ENCODE results near the gene CAPRIN1. TPM values are rescaled to one million over a fixed set of nuclear protein-coding genes. Genes with fewer than 3 reads are reported as not detected.
"Not testable (repeated sequence)": the region's sequence is repeated elsewhere in the genome, so short reads cannot be mapped to it uniquely, and the experiment has no call there.

Gene CAPRIN1
- total and polyA plus RNA-seq, 5 donors = 54.5 to 123 (median 112) TPM

DNA sequence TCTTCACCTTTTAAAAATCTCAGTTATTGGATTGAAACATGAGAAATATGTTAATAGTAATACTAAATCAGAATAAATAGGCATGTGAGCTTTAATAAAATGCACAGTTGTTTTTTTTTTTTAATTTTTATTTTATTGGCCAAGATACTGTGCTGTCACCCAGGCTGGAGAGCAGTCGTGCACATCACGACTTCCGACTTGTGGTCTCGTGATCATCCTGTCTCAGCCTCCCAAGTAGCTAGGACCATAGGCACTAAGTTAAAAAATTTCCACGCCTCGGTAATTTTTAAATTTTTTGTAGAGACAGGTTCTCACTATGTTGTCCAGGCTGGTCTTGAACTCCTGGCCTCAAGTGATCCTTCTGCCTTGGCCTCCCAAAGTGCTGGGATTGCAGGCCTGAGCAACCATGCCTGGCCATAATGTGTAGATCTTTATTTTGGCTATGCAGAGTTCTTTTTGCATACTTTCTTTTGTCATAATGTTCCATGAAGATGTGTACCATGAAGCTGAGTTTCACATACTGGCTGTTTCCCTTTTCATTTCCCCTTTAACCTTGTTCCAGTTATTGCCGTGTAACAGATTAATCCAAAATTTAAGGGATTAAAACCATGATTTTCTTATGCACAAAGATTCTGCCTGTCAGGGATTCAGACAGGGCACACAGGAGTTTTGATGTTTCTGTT is 16.0 kb downstream of the CAPRIN1 start:
- ATAC-seq (no peak), DNase-seq (no peak)
- H3K4me1 ChIP-seq (ENCODE audit: control insufficient read depth, insufficient read depth, low read length) = peaks cover 7% of the 10 kb centered on the region
- WGBS = 86% methylated on average over 7 of the region's 7 CpGs
- H3K9me3 ChIP-seq (ENCODE audit: control insufficient read depth, low read length) = no peaks in the 10 kb centered on the region
- intact Hi-C loops (cut with DNase I) = no loop called here
- no peak overlapping the region for H3K4me3 ChIP-seq (ENCODE audit: low read length)
- H3K27ac ChIP-seq (ENCODE audit: low read length) = peak overlapping the region; percentile 57
- H3K27me3 ChIP-seq (ENCODE audit: control insufficient read depth, insufficient read depth) = no peaks in the 10 kb centered on the region

DNA sequence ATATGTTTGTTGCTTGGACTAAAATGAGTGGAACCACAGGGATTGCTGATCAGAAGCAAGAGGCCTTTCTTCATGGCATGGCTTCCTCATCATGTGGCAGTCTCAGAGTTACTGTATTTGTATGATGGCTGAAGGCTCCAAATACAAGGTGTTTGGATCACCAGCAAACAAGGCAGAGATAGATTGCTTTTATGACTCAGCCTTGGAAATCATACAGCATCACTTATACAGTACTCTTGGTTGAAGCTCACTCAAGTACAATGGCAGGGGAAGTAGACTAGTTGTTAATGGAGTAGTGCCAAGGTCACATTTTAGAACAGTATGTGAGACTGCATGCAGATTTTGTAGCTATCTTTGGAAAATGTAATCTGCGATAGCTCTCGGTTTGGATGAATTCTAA is 16.6 kb downstream of the CAPRIN1 start:
- no peaks in the 10 kb centered on the region for H3K27me3 ChIP-seq (ENCODE audit: control insufficient read depth, insufficient read depth)
- DNase-seq (no peak), ATAC-seq (peak; percentile 89 to 90)
- 18% methylated on average over 2 of the region's 2 CpGs for WGBS
- peaks cover 7% of the 10 kb centered on the region for H3K4me1 ChIP-seq (ENCODE audit: control insufficient read depth, insufficient read depth, low read length)
- no peak overlapping the region for H3K4me3 ChIP-seq (ENCODE audit: low read length)
- H3K27ac ChIP-seq (ENCODE audit: low read length) = peak overlapping the region; percentile 57
- no peaks in the 10 kb centered on the region for H3K9me3 ChIP-seq (ENCODE audit: control insufficient read depth, low read length)
- intact Hi-C loops (cut with DNase I) = no loop called here

DNA sequence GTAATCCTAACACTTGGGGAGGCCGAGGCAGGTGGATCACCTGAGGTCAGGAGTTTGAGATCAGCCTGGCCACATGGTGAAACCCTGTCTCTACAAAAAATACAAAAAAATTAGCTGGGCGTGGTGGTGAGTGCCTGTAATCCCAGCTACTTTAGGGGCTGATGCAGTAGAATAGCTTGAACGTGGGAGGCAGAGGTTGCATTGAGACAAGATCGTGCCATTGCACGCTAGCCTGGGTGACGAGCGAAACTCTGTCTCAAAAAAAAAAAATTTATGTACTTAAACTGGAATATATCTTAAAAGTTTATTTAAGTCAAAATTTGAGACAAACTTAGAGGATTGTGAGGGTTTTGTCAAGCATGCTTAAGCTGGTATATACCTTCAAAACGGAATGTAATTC is 19.8 kb downstream of the CAPRIN1 start:
- H3K9me3 ChIP-seq (ENCODE audit: control insufficient read depth, low read length); ATAC-seq; H3K27me3 ChIP-seq (ENCODE audit: control insufficient read depth, insufficient read depth); H3K27ac ChIP-seq (ENCODE audit: low read length); DNase-seq; H3K4me3 ChIP-seq (ENCODE audit: low read length); intact Hi-C loops (cut with DNase I); H3K4me1 ChIP-seq (ENCODE audit: control insufficient read depth, insufficient read depth, low read length): not testable (repeated sequence)
- 84% methylated on average over 8 of the region's 8 CpGs for WGBS

- peaks cover 7% of the 10 kb centered on the region for H3K4me1 ChIP-seq (ENCODE audit: control insufficient read depth, insufficient read depth, low read length)
These were observed 20.5 kb downstream of the CAPRIN1 start for GRCh38 chr11:34072041-34072440.

GRCh38 chr11:34072832-34073231 is 21.3 kb downstream of the CAPRIN1 start:
- 69% methylated on average over 2 of the region's 2 CpGs for WGBS
- H3K27ac ChIP-seq (ENCODE audit: low read length) = no peak overlapping the region
- ATAC-seq (no peak), DNase-seq (no peak)
- H3K27me3 ChIP-seq (ENCODE audit: control insufficient read depth, insufficient read depth) = no peaks in the 10 kb centered on the region
- no peaks in the 10 kb centered on the region for H3K9me3 ChIP-seq (ENCODE audit: control insufficient read depth, low read length)
- H3K4me1 ChIP-seq (ENCODE audit: control insufficient read depth, insufficient read depth, low read length) = peaks cover 4% of the 10 kb centered on the region
- no peak overlapping the region for H3K4me3 ChIP-seq (ENCODE audit: low read length)
- intact Hi-C loops (cut with DNase I) = no loop called here

More at GRCh38 chr11:34072041-34072440, 20.5 kb downstream of the CAPRIN1 start:
- H3K9me3 ChIP-seq (ENCODE audit: control insufficient read depth, low read length) = no peaks in the 10 kb centered on the region
- 70% methylated on average over 3 of the region's 3 CpGs for WGBS
- intact Hi-C loops (cut with DNase I) = no loop called here
- H3K27me3 ChIP-seq (ENCODE audit: control insufficient read depth, insufficient read depth) = no peaks in the 10 kb centered on the region
- DNase-seq (no peak), ATAC-seq (no peak)
- H3K4me3 ChIP-seq (ENCODE audit: low read length) = no peak overlapping the region
- no peak overlapping the region for H3K27ac ChIP-seq (ENCODE audit: low read length)

DNA sequence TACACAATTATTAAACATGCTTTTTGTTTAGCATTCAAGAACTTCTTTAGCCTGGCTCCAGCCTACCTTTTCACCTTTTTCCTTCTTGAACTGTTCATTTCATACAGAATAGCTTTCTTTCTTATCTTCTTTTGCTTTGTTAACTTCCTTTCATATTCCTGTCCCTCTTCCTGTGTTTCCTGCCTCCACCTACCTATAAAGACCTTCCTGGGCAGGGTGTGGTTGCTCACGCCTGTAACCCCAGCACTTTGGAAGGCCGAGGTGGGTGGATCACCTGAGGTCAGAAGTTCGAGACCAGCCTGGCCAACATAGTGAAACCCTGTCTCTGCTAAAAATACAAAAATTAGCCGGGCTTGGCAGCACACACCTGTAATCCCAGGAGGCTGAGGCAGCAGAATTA is 22.9 kb downstream of the CAPRIN1 start:
- no peak overlapping the region for H3K27ac ChIP-seq (ENCODE audit: low read length)
- intact Hi-C loops (cut with DNase I) = no loop called here
- H3K9me3 ChIP-seq (ENCODE audit: control insufficient read depth, low read length) = no peaks in the 10 kb centered on the region
- WGBS = 70% methylated on average over 4 of the region's 4 CpGs
- no peak for ATAC-seq
- DNase-seq = no peak
- H3K4me1 ChIP-seq (ENCODE audit: control insufficient read depth, insufficient read depth, low read length) = peaks cover 2% of the 10 kb centered on the region
- H3K4me3 ChIP-seq (ENCODE audit: low read length) = no peak overlapping the region
- H3K27me3 ChIP-seq (ENCODE audit: control insufficient read depth, insufficient read depth) = no peaks in the 10 kb centered on the region

DNA sequence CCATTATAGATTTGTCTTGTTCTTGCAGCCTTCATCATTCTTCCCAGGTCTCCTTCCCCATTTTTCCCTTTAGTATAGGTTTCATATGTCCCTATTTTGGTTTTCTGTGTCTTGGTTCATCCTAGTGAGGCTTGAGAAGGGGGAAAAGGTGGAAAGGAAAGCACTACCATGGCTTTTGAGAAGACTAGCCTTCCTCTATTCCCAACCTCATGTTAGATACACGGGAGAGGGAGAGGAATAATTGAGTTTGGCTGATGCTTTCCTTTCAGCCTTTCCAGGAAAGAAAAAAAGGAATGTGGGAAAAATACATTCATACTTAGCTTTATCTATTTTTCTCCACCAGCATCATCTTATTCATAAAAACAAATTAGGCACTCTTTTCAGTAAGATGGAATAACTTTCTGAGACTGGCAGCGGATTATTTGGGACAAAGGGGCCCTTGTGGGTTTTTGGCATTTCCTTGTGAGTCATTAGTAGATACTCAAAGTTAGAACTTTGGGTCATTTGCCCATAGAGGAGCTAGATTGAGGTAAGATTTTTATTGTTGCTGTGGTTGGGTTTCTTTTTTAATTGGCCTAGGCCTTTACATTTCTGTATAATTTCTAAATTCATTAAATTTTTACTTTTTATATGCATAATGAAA is 23.8 kb downstream of the CAPRIN1 start:
- no peaks in the 10 kb centered on the region for H3K27me3 ChIP-seq (ENCODE audit: control insufficient read depth, insufficient read depth)
- DNase-seq (no peak), ATAC-seq (no peak)
- WGBS = 52% methylated on average over 2 of the region's 2 CpGs
- H3K9me3 ChIP-seq (ENCODE audit: control insufficient read depth, low read length) = no peaks in the 10 kb centered on the region
- intact Hi-C loops (cut with DNase I) = no loop called here
- no peak overlapping the region for H3K4me3 ChIP-seq (ENCODE audit: low read length)
- H3K4me1 ChIP-seq (ENCODE audit: control insufficient read depth, insufficient read depth, low read length) = peaks cover under 1% of the 10 kb centered on the region
- H3K27ac ChIP-seq (ENCODE audit: low read length) = no peak overlapping the region

GRCh38 chr11:34080609-34081008 is 29.1 kb downstream of the CAPRIN1 start:
- H3K4me3 ChIP-seq (ENCODE audit: low read length) = no peak overlapping the region
- DNase-seq (no peak), ATAC-seq (no peak)
- H3K27me3 ChIP-seq (ENCODE audit: control insufficient read depth, insufficient read depth) = no peaks in the 10 kb centered on the region
- 75% methylated on average over 4 of the region's 4 CpGs for WGBS
- H3K9me3 ChIP-seq (ENCODE audit: control insufficient read depth, low read length) = no peaks in the 10 kb centered on the region
- H3K4me1 ChIP-seq (ENCODE audit: control insufficient read depth, insufficient read depth, low read length) = no peaks in the 10 kb centered on the region
- no peak overlapping the region for H3K27ac ChIP-seq (ENCODE audit: low read length)
- intact Hi-C loops (cut with DNase I) = no loop called here

GRCh38 chr11:34084637-34085036 is 33.1 kb downstream of the CAPRIN1 start:
- H3K27ac ChIP-seq (ENCODE audit: low read length) = no peak overlapping the region
- DNase-seq (no peak), ATAC-seq (no peak)
- no peaks in the 10 kb centered on the region for H3K4me1 ChIP-seq (ENCODE audit: control insufficient read depth, insufficient read depth, low read length)
- no peaks in the 10 kb centered on the region for H3K27me3 ChIP-seq (ENCODE audit: control insufficient read depth, insufficient read depth)
- intact Hi-C loops (cut with DNase I) = no loop called here
- H3K4me3 ChIP-seq (ENCODE audit: low read length) = no peak overlapping the region
- H3K9me3 ChIP-seq (ENCODE audit: control insufficient read depth, low read length) = no peaks in the 10 kb centered on the region
- 89% methylated on average over 2 of the region's 2 CpGs for WGBS

- intact Hi-C loops (cut with DNase I) = no loop called here
- H3K4me3 ChIP-seq (ENCODE audit: low read length) = no peak overlapping the region
- 85% methylated on average over 4 of the region's 4 CpGs for WGBS
- no peaks in the 10 kb centered on the region for H3K9me3 ChIP-seq (ENCODE audit: control insufficient read depth, low read length)
- ATAC-seq = no peak
- no peak overlapping the region for H3K27ac ChIP-seq (ENCODE audit: low read length)
- H3K27me3 ChIP-seq (ENCODE audit: control insufficient read depth, insufficient read depth) = no peaks in the 10 kb centered on the region
- H3K4me1 ChIP-seq (ENCODE audit: control insufficient read depth, insufficient read depth, low read length) = no peaks in the 10 kb centered on the region
- DNase-seq = no peak
These were observed 35.2 kb downstream of the CAPRIN1 start for GRCh38 chr11:34086554-34087283.

DNA sequence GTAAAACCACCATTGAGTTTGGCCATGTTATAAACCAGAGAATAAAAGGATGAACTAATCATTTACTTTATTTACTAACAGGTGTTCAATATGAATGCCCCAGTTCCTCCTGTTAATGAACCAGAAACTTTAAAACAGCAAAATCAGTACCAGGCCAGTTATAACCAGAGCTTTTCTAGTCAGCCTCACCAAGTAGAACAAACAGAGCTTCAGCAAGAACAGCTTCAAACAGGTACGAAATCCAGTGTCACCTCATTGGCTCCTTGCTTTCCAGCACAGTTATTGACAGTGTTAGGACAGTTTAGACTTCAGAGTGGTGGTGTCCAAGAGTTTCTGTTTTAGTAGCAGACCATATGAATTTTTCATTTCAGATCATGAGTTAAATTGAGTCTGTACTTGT is 40.3 kb downstream of the CAPRIN1 start:
- Histone ChIP-seq H3K4me1 (ENCODE audit: control insufficient read depth, insufficient read depth, low read length) (no peaks in the 10 kb centered on the region), H3K27ac (ENCODE audit: low read length) (no peak overlapping the region), H3K4me3 (ENCODE audit: low read length) (no peak overlapping the region), H3K27me3 (ENCODE audit: control insufficient read depth, insufficient read depth) (no peaks in the 10 kb centered on the region), H3K9me3 (ENCODE audit: control insufficient read depth, low read length) (no peaks in the 10 kb centered on the region)
- intact Hi-C loops (cut with DNase I) = no loop called here
- ATAC-seq = no peak
- no peak for DNase-seq
- WGBS = 90% methylated on average over 1 of the region's 1 CpG

Measured in right cardiac atrium (tissue), 5 donors.